ENCODE results near the gene XXYLT1.
A peak's percentile ranks its signal among the peaks of the same experiment; 100 is the strongest.

Gene XXYLT1

GRCh38 chr3:195184716-195185421 is 86.1 kb downstream of the XXYLT1 start:
- no peak for TF ChIP-seq CTCF (IDR thresholded peaks at IDR 0.05)
- Mint-ChIP-seq H3K9me3 (peaks cover 7% of the 10 kb centered on the region), H3K36me3 (ENCODE audit: low read depth) (peaks cover 11% of the 10 kb centered on the region), H3K4me1 (peaks cover 85% of the 10 kb centered on the region), H3K27me3 (ENCODE audit: low read depth, poor library complexity) (no peaks in the 10 kb centered on the region), H3K27ac (peak overlapping the region; percentile 21), H3K4me3 (no peak overlapping the region)
- no peak for DNase-seq

GRCh38 chr3:195183071-195183776 is 87.7 kb downstream of the XXYLT1 start:
- H3K9me3 Mint-ChIP-seq: no peaks in the 10 kb centered on the region
- peaks cover 10% of the 10 kb centered on the region for H3K36me3 Mint-ChIP-seq (ENCODE audit: low read depth)
- TF ChIP-seq CTCF (IDR thresholded peaks at IDR 0.05): no peak
- H3K4me1 Mint-ChIP-seq: peaks cover 96% of the 10 kb centered on the region
- peak overlapping the region; percentile 69 for H3K27ac Mint-ChIP-seq
- DNase-seq: no peak
- H3K27me3 Mint-ChIP-seq (ENCODE audit: low read depth, poor library complexity): peaks cover 9% of the 10 kb centered on the region
- peak overlapping the region; percentile 45 for H3K4me3 Mint-ChIP-seq

GRCh38 chr3:195182470-195182795 is 88.5 kb downstream of the XXYLT1 start:
- Mint-ChIP-seq H3K27ac (peak overlapping the region; percentile 72), H3K27me3 (ENCODE audit: low read depth, poor library complexity) (peaks cover 9% of the 10 kb centered on the region), H3K9me3 (no peaks in the 10 kb centered on the region), H3K36me3 (ENCODE audit: low read depth) (peaks cover 14% of the 10 kb centered on the region), H3K4me1 (peaks cover 93% of the 10 kb centered on the region), H3K4me3 (peak overlapping the region; percentile 45)
- TF ChIP-seq CTCF (IDR thresholded peaks at IDR 0.05): no peak
- DNase-seq: no peak

- peak overlapping the region; percentile 72 for H3K27ac Mint-ChIP-seq
- peaks cover 94% of the 10 kb centered on the region for H3K4me1 Mint-ChIP-seq
- no peak for DNase-seq
- peak overlapping the region; percentile 45 for H3K4me3 Mint-ChIP-seq
- H3K27me3 Mint-ChIP-seq (ENCODE audit: low read depth, poor library complexity): peaks cover 9% of the 10 kb centered on the region
- TF ChIP-seq CTCF (IDR thresholded peaks at IDR 0.05): no peak
- no peaks in the 10 kb centered on the region for H3K9me3 Mint-ChIP-seq
- peaks cover 19% of the 10 kb centered on the region for H3K36me3 Mint-ChIP-seq (ENCODE audit: low read depth)
These were observed 89.1 kb downstream of the XXYLT1 start for GRCh38 chr3:195181741-195182469.

- Mint-ChIP-seq H3K36me3 (ENCODE audit: low read depth) (peaks cover 24% of the 10 kb centered on the region), H3K4me3 (no peak overlapping the region), H3K27me3 (ENCODE audit: low read depth, poor library complexity) (peaks cover 9% of the 10 kb centered on the region), H3K27ac (peak overlapping the region; percentile 98), H3K9me3 (no peaks in the 10 kb centered on the region), H3K4me1 (peaks cover 86% of the 10 kb centered on the region)
- TF ChIP-seq CTCF (IDR thresholded peaks at IDR 0.05): no peak
- DNase-seq: no peak
These were observed 89.9 kb downstream of the XXYLT1 start for GRCh38 chr3:195181113-195181498.

Measured in nephron progenitor cell (in vitro differentiated cells).